ENCODE data around the gene ICAM1.

Gene ICAM1

GRCh38 chr19:10333758-10334587, 63.1 kb downstream of the ICAM1 start:
- Histone ChIP-seq H3K27ac (peak overlapping the region; percentile 73), H3K9me3 (no peaks in the 10 kb centered on the region), H3K4me3 (peak overlapping the region; percentile 79), H3K9ac (peak overlapping the region; percentile 71), H4K20me1 (peaks cover 40% of the 10 kb centered on the region), H3K4me1 (peaks cover 35% of the 10 kb centered on the region), H3K27me3 (no peaks in the 10 kb centered on the region), H3K36me3 (peaks cover 36% of the 10 kb centered on the region), H3K4me2 (peak overlapping the region; percentile 86)
- no peak for TF ChIP-seq Cebpa-rat (IDR thresholded peaks at IDR 0.05)

- Histone ChIP-seq H3K9me3 (no peaks in the 10 kb centered on the region), H3K4me1 (peaks cover 43% of the 10 kb centered on the region), H3K9ac (no peak overlapping the region), H3K36me3 (peaks cover 28% of the 10 kb centered on the region), H3K4me2 (peak overlapping the region; percentile 86), H4K20me1 (peaks cover 32% of the 10 kb centered on the region), H3K27me3 (no peaks in the 10 kb centered on the region), H3K27ac (no peak overlapping the region), H3K4me3 (no peak overlapping the region; the same call in 1 of the 2 replicates)
- TF ChIP-seq Cebpa-rat (IDR thresholded peaks at IDR 0.05) = no peak
These were observed 63.9 kb downstream of the ICAM1 start for GRCh38 chr19:10334588-10335351.

- Histone ChIP-seq H3K4me1 (peaks cover 50% of the 10 kb centered on the region), H3K4me2 (no peak overlapping the region), H3K9me3 (no peaks in the 10 kb centered on the region), H3K36me3 (peaks cover 21% of the 10 kb centered on the region), H3K27ac (0 out of 2 replicates have a peak overlapping the region, but pooled peaks have one; percentile 9), H3K27me3 (no peaks in the 10 kb centered on the region), H4K20me1 (peaks cover 25% of the 10 kb centered on the region), H3K9ac (no peak overlapping the region), H3K4me3 (no peak overlapping the region)
- no peak for TF ChIP-seq Cebpa-rat (IDR thresholded peaks at IDR 0.05)
These were observed 64.5 kb downstream of the ICAM1 start for GRCh38 chr19:10335352-10335985.

All from BLaER1 (cell line).